COLO829 (cell line): Measurements from ENCODE around the gene SLC16A6.
"Not testable (repeated sequence)": the region's sequence is repeated elsewhere in the genome, so short reads cannot be mapped to it uniquely, and the experiment has no call there.

Source experiments
- DNase-seq: peaks from one replicate; pipeline ENCODE4 v3.0.0; 2012; ENCODE audit warnings: low spot score

The SLC16A6 gene

GRCh38 chr17:68290268-68290954, 516 bp downstream of the SLC16A6 start:
- no peak for DNase-seq

DNA sequence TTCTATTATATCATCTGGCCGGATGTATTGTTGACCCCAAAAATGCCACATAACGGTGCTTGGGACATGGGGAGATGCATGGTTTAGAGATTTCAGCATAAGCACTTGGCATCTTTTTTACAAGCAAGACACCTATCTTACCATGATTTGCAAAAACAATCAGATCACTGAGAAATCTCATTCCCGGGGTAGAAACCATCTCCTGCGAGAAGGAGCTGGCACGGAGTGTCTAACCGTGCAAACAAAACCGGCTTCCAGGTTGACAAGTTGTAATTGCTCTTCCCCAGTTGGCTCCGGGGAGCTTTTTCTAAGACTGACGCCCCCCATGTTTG, 1.0 kb downstream of the SLC16A6 start:
- no peak for DNase-seq

DNA sequence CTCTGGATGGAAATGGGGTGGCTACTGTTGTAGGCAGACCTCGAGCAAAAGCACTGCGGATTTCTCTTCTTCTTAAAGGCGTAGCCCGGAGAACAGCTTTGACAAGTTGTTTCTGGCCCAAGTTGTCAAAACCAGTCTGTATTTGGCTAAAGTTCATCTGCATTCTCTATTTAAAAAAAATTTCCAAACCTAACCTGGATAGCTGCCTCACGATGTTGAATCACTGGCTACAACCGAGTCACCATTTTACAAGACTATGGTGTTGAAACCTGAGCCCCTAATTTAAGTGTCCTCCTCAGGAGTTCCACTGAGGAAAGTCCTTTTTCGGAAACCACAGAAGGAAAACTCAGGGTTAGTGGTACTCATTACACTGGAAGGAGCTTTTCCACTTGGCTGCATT, 1.5 kb downstream of the SLC16A6 start:
- DNase-seq = no peak

DNA sequence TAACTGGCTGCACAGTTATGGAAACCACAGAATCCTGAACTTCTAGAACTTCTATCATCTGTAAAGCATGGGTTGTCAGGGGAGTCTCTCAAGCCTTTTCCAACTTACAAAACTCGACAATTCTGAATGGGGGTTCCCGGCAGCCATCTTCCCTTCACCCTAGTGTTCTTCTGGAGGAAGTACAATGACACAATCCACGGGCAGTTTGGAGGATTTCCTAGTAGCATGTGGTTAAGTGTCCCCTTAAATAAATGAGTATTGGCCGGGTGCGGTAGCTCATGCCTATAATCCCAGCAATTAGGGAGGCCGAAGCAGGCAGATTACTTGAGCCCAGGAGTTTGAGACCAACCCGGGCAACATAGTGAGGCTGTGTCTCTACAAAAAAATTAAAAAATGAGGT, 2.1 kb downstream of the SLC16A6 start:
- DNase-seq = no peak

DNA sequence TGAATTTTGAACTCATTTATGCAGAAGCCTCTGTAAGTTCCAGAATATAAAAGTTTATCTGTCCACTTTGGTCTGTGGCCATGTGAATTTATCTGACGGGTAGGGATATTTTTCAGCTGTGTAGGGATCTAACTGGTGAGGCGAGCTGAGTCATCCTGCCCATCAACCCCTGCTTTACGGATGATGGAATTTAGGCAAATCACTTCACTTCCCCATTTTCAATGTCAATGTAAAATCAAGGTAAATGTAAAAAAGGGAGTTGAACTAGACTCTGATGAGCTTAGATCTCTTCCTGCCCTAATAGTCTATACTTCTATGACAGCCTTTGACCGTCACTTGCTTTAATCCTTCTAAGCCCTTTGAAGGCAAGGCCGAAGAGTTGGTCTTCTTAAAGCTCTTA, 2.6 kb downstream of the SLC16A6 start:
- no peak for DNase-seq

DNA sequence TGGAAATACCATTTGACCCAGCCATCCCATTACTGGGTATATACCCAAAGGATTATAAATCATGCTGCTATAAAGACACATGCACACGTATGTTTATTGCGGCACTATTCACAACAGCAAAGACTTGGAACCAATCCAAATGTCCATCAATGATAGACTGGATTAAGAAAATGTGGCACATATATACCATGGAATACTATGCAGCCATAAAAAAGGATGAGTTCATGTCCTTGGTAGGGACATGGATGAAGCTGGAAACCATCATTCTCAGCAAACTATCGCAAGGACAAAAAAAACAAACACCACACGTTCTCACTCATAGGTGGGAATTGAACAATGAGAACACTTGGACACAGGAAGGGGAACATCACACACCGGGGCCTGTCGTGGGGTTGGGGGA, 9.0 kb downstream of the SLC16A6 start:
- DNase-seq = not testable (repeated sequence)

DNA sequence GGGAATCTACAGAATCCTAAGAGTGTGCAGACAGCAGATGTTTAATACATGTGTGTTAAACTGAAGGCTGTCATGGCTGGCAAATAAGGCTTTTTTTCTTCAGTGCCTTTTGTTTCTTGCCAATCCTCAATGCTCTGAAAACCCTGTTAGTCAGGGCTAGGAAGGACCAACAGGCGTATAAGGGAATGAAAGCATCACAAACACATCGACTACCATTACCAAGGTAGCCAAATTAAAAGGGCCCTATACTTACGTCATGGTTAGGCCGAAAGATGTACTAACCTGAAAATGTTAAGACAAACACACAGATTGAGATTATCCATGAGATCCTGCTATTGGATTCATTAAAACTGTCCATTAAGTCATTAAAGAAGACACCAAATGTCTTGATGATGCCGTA, 13.1 kb downstream of the SLC16A6 start:
- DNase-seq = no peak

- not testable (repeated sequence) for DNase-seq
Observed at GRCh38 chr17:68276339-68276738, 14.6 kb downstream of the SLC16A6 start.

GRCh38 chr17:68273722-68274121, 17.2 kb downstream of the SLC16A6 start:
- no peak for DNase-seq

- DNase-seq = not testable (repeated sequence)
Observed at GRCh38 chr17:68265833-68266232, 25.1 kb downstream of the SLC16A6 start.

DNA sequence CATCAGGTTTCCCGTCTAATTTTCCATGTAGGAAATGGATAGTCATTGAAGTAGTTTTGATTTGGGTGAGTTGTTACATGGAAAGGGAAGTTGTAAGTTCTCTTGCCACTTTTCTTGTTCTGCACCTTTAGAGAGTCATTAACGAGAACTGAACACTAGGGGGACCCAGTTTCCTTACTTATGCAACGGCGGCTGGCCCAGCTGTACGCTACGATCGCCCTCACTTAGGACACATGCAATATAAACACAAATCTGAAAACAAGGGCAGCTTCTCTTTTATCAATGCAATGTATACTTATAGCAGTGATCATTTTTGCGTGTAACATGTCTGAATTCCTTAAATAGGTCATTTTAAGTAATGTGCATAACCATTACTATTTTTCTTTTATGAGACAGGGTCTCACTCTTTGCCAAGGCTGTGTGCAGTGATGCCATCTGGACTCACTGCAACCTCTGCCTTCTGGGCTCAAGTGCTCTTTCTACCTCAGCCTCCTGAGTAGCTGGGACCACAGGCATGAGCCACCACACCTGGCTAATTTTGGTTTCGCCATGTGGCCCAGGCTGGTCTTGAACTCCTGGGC, 27.7 kb downstream of the SLC16A6 start:
- peak; percentile 25 for DNase-seq

DNA sequence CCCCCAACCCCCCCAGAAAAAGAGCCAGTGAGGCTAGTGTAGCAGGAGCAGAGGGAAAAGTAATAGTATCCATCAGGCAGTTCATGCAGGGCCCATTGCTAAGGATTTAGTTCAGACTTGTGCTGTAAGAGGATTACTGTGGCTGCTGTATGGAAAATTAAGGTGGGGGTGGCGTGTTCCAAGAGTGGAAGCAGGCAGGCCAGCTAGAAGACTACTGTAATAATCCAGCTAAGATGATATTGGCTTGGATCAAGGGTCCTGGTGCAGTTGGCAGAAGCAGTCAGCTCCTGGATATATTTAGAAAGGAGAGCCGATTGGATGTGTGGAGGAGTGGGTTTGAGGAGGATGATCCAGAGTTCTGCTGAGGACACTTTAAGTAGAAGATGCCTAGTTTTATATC, 28.5 kb downstream of the SLC16A6 start:
- not testable (repeated sequence) for DNase-seq

- no peak for DNase-seq
Observed at GRCh38 chr17:68260051-68260762, 30.7 kb downstream of the SLC16A6 start.

- DNase-seq = not testable (repeated sequence)
Observed at GRCh38 chr17:68259648-68259951, 31.3 kb downstream of the SLC16A6 start.

- not testable (repeated sequence) for DNase-seq
Observed at GRCh38 chr17:68258890-68259647, 31.9 kb downstream of the SLC16A6 start.

DNA sequence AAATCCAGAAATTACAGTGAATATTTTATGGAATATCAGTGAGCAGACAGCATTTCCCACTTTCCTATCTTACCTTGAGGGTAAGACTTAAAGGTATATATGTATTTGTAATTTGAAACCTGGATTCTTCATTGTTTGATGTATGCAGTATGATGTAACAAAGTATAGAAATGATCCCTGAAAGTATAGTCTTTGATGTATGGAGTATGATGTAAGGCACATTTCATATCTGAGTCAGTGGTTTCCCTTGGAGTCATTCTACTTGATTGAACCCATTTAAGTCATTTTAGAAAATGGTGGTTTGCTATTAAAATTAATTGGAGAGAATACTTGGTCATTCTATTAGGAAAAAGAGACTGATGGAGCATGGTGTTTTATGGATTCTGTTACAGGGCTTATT, 33.0 kb downstream of the SLC16A6 start:
- DNase-seq = no peak

GRCh38 chr17:68256701-68257100, 34.2 kb downstream of the SLC16A6 start:
- DNase-seq = not testable (repeated sequence)

- DNase-seq = no peak
Observed at GRCh38 chr17:68255731-68256538, 35.0 kb downstream of the SLC16A6 start.

DNA sequence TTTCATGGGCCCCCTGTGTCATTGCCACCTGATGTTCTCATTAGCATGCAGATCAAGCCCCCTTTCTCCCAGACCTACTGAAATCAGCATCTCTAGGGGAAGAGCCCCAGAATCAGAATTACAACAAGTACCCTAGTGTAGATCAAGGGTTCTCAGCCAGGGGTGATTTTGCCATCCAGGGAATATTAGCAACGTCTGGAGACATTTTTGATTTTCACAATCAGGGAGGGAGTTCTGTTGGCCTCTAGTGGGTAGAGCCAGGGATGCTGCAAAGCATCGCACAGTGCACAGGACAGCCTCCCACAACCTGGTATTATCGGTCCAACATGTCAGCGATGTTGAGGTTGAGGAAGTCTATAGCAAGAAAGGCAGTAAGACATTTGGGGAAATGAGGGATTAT, 35.8 kb downstream of the SLC16A6 start:
- DNase-seq = no peak

DNA sequence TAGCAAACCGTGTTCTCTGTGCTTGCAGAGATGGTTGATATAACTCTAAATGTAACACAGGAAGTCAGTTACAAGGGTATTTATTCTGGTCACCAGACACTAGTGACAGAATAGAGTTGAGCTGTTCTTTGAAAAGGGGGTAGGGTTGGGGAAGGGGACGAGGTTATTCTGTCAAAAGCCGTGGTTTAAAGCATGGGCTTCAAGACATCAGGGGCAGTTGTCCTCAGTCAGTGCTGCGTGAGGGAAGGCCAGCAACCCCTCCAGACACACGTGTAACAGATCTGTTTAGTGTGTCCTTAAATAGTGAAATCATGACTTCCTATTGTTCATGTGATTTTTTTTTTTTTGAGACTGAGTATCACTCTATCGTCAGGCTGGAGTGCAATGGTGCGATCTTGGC, 37.5 kb downstream of the SLC16A6 start:
- not testable (repeated sequence) for DNase-seq

DNA sequence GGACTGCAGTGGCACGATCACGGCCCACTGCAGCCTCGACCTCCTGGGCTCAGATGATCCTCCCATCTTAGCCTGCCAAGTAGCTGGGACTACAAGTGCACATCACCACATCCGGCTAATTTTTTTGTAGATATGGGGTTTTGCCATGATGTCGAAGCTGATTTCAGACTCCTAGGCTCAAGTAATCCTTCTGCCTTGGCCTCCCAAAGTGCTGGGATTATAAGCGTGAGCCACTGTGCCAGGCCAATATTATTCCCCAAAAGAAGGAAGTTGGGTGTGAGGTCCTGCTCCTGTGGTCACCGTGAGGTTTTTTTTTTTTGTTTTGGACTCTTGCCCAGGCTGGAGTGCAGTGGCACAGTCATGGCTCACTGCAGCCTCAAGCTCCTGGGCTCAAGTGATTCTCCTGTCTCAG, 41.6 kb downstream of the SLC16A6 start:
- DNase-seq = no peak

DNA sequence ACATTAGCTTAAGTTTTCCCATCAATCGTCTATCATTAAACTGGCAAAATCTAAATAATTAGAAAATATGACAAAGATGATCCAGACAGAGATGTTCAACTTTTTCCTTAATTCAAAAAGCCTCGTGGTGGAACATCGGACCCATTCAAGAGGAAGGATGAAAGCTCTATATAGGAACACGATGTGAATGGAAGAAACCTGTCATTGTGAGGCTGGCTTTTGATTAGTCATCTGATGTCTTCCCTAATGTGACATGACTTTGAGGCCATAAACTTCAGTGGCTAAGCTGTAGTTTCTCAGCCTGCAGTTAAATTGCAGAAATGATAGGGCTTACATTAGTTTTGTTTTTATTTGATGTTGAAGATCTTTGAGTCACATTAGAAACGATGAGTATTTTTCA, 42.0 kb downstream of the SLC16A6 start:
- DNase-seq = no peak
